Measurements from ENCODE around the gene LENG1.
"Not testable (repeated sequence)": the region's sequence is repeated elsewhere in the genome, so short reads cannot be mapped to it uniquely, and the experiment has no call there.

The LENG1 gene

DNA sequence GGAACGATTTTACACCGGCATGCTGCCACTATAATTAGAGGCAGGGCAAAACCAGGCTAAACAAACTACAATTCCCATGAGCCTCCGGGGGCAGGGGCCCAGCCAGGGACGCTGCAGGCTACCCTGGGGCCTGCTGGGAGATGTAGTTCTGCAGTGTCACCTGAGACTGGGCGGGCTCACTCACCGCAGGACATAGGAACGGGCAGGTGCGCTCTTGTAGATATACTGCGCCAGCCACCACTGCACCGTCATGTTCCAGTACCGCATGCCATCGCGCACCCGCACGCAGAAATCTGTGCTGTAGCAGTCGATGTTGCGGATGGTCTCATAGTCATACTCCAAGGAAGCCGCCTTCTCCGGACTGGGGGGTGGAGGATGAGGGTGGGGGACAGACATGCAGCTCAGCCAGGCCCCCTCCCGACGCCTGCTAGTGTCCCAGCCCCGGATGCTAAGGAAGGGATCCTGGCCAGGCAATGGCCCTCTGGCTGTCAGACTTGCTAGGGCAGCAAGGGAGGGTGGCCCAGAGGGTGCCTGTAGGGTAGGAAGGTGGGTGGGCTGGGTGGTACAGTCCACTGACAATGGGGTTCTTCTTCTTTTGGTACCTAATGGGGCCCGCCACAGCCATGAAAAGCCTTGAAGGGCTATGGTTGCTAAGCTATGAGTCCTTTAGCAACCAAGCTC lies 19.2 kb upstream of the LENG1 start:
- Mint-ChIP-seq H3K27me3 (no peaks in the 10 kb centered on the region), H3K9me3 (no peaks in the 10 kb centered on the region), H3K4me1 (no peaks in the 10 kb centered on the region), H3K4me3 (no peak overlapping the region), H3K36me3 (peaks cover 4% of the 10 kb centered on the region), H3K27ac (no peak overlapping the region)

DNA sequence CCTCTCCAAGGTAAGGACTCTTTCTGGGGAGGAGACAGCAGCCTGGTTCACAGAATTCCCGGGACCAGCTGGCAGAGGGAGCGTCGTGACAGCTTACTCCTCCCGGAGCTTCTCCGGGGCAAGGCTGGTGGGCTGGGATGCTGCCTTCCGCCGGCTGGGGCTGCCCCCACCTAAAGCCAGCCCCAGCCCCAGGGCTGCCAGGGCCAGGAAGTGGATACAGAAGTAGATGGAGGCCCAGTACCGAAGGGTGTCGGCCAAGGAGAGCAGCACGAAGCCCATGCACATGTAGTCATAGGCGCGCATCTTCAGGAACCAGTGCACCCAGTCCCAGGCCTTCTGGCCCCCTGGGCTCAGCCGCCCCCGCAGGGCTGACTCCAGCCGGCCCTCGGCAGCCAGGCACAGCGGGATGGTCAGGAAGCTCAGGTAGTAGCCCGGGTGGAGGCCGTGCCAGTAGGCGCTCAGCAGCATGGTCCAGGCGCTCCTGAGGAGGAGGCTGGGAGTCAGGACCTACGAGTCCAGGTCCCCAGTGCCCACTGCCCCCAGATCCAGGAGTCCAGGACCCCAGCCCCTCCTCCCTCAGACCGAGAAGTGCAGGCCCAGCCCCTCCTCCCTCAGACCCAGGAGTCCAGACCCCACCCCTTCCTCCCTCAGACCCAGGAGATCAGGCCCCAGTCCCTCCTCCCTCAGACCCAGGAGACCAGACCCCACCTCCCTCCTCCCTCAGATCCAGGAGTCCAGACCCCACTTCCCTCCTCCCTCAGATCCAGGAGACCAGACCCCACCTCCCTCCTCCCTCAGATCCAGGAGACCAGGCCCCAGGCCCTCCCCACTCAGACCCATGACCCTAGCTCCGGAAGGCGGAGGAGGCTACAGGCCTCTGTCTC lies 14.7 kb upstream of the LENG1 start:
- Mint-ChIP-seq H3K27me3 (no peaks in the 10 kb centered on the region), H3K9me3 (no peaks in the 10 kb centered on the region), H3K36me3 (peaks cover 4% of the 10 kb centered on the region), H3K4me3 (no peak overlapping the region), H3K27ac (no peak overlapping the region), H3K4me1 (no peaks in the 10 kb centered on the region)

GRCh38 chr19:54173359-54173699 lies 13.8 kb upstream of the LENG1 start:
- Mint-ChIP-seq H3K9me3 (no peaks in the 10 kb centered on the region), H3K27ac (no peak overlapping the region), H3K36me3 (peaks cover 4% of the 10 kb centered on the region), H3K4me3 (no peak overlapping the region), H3K4me1 (no peaks in the 10 kb centered on the region), H3K27me3 (no peaks in the 10 kb centered on the region)

- no peak within 1 kb of the TSS for H3K27ac Mint-ChIP-seq
- H3K4me1 Mint-ChIP-seq: no peaks in the 10 kb centered on the region
- H3K4me3 Mint-ChIP-seq: no peak within 1 kb of the TSS
- no peaks in the 10 kb centered on the region for H3K9me3 Mint-ChIP-seq
- H3K36me3 Mint-ChIP-seq: peaks cover 2% of the 10 kb centered on the region
- H3K27me3 Mint-ChIP-seq: no peaks in the 10 kb centered on the region
These were observed 13.2 kb upstream of the LENG1 start, which contains the start of gene TMC4 for GRCh38 chr19:54172471-54173358. TMC4 (minus strand) TSS chr19:54173160; CDS start chr19:54173117, 43 bp downstream.

DNA sequence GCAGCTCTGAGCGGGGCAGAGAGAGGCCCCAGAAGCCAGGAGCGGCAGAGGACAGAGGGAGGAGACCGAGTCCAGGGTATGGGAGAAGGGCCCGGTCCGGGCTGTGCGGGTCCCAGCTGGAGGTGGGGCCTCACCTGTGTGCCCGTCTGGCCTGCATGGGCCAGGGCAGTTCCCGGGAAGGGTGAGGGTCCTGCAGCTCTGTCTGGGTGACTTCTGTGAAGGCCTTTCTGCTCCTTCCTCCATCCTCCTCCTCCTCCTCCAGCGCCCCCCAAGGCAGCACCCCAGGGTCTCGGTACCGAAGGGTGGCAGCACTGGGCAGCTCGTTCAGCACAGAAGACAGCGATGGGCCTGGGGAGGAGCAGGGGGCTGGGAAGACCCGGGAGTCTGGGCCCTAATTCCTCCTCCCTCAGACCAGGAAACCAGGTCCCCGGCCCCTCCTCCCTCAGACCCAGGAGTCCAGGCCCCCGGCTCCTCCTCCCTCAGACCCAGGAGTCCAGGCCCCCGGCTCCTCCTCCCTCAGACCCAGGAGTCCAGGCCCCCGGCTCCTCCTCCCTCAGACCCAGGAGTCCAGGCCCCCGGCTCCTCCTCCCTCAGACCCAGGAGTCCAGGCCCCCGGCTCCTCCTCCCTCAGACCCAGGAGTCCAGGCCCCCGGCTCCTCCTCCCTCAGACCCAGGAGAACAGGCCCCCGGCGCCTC lies 12.4 kb upstream of the LENG1 start:
- not testable (repeated sequence) for H3K4me3 Mint-ChIP-seq, H3K27me3 Mint-ChIP-seq, H3K36me3 Mint-ChIP-seq, H3K9me3 Mint-ChIP-seq, H3K4me1 Mint-ChIP-seq
- peak overlapping the region; percentile 83 for H3K27ac Mint-ChIP-seq

GRCh38 chr19:54169149-54169740 lies 9.7 kb upstream of the LENG1 start:
- Mint-ChIP-seq H3K4me3 (no peak overlapping the region), H3K4me1 (peaks cover 5% of the 10 kb centered on the region), H3K9me3 (no peaks in the 10 kb centered on the region), H3K27me3 (no peaks in the 10 kb centered on the region), H3K36me3 (no peaks in the 10 kb centered on the region), H3K27ac (no peak overlapping the region)

- H3K36me3 Mint-ChIP-seq: no peaks in the 10 kb centered on the region
- no peak overlapping the region for H3K27ac Mint-ChIP-seq
- no peaks in the 10 kb centered on the region for H3K27me3 Mint-ChIP-seq
- peaks cover 12% of the 10 kb centered on the region for H3K4me1 Mint-ChIP-seq
- no peaks in the 10 kb centered on the region for H3K9me3 Mint-ChIP-seq
- H3K4me3 Mint-ChIP-seq: peak overlapping the region; percentile 19
These were observed 8.8 kb upstream of the LENG1 start for GRCh38 chr19:54168174-54168917.

- Mint-ChIP-seq H3K27ac (no peak overlapping the region), H3K36me3 (no peaks in the 10 kb centered on the region), H3K9me3 (no peaks in the 10 kb centered on the region), H3K4me1 (peaks cover 31% of the 10 kb centered on the region), H3K27me3 (no peaks in the 10 kb centered on the region), H3K4me3 (no peak overlapping the region)
These were observed 5.7 kb upstream of the LENG1 start for GRCh38 chr19:54165222-54165621.

DNA sequence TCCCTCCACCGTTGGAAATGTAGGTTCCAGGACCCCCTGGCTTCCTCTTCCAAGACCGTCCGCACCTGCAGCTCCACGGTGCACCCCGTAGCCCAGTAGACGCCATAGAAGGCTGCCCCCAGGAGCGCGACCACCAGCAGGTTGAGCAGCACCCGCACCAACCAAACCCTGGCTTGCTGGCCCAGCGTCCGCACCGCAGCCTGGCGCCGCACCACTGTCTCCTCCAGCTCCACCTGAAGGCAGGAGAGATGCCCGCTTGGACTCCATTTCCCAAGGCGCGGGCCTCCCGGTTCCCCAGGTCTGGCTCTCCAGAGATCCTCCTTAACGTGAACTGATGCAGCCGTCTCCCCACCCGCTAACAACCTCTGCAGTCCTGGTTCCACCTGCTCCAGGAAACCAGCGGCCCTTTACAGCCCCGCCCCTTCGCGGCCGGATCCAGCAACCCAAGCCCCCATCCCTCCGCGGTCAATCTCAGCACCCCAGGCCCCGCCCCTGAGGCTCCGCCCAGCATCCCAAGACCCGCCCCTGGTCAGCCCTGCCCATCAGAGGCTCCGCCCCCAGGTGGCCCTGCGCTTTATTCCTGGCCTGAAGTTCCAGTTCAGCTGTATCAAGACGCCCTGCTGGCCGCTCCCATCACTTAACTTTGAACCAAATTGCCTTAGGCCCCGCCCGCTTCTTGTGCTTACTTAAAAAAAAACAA lies 5.0 kb upstream of the LENG1 start:
- Mint-ChIP-seq H3K4me1 (peaks cover 38% of the 10 kb centered on the region), H3K4me3 (peak overlapping the region; percentile 62), H3K27me3 (no peaks in the 10 kb centered on the region), H3K9me3 (no peaks in the 10 kb centered on the region), H3K27ac (no peak overlapping the region), H3K36me3 (no peaks in the 10 kb centered on the region)

GRCh38 chr19:54162884-54163283 lies 3.4 kb upstream of the LENG1 start:
- Mint-ChIP-seq H3K4me1 (peaks cover 52% of the 10 kb centered on the region), H3K4me3 (peak overlapping the region; percentile 88), H3K27me3 (no peaks in the 10 kb centered on the region), H3K27ac (no peak overlapping the region), H3K36me3 (no peaks in the 10 kb centered on the region), H3K9me3 (no peaks in the 10 kb centered on the region)

- no peaks in the 10 kb centered on the region for H3K27me3 Mint-ChIP-seq
- H3K4me1 Mint-ChIP-seq: peaks cover 52% of the 10 kb centered on the region
- H3K27ac Mint-ChIP-seq: peak overlapping the region; percentile 80
- peak overlapping the region; percentile 88 for H3K4me3 Mint-ChIP-seq
- H3K36me3 Mint-ChIP-seq: no peaks in the 10 kb centered on the region
- H3K9me3 Mint-ChIP-seq: no peaks in the 10 kb centered on the region
These were observed 2.8 kb upstream of the LENG1 start for GRCh38 chr19:54162241-54162805.

GRCh38 chr19:54160854-54161253 lies 1.3 kb upstream of the LENG1 start:
- Mint-ChIP-seq H3K9me3 (no peaks in the 10 kb centered on the region), H3K4me1 (peaks cover 63% of the 10 kb centered on the region), H3K4me3 (peak overlapping the region; percentile 94), H3K36me3 (peaks cover 2% of the 10 kb centered on the region), H3K27me3 (no peaks in the 10 kb centered on the region), H3K27ac (peak overlapping the region; percentile 70)

DNA sequence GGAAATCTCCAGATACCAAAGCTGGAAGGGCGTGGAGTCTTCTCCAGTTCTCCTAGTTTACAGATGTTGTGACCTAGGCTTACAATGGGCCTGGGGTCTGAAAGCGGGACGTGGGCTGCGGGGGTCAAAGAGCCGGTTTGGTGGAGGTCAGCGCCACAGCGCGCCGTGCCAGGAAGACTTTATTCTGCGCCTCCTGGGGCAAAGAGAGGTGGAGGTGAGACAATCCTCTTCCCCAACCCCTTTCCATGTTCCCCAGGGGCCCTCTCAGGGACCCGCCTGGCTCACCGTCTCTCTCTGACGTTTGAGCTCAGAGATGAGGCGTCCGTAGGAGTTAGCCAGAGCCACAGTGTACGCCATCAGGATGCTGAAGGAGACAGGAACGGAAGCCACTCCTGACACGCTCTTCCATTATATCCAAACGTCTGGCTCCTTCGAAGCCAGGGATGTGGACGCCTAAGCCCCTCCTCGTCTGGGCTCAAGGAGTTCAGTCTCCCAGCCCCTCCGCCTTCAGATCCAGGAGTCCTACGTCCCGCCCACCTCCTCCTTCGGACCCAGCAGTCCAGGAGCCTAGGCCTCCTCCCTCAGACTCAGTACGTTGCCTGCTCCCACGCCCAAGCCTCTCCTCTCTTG lies 776 bp upstream of the LENG1 start:
- Mint-ChIP-seq H3K36me3 (peaks cover 2% of the 10 kb centered on the region), H3K9me3 (no peaks in the 10 kb centered on the region), H3K27ac (peak overlapping the region; percentile 99), H3K27me3 (no peaks in the 10 kb centered on the region), H3K4me1 (peaks cover 66% of the 10 kb centered on the region), H3K4me3 (peak overlapping the region; percentile 94)
